Fibroblast of skin of right quadriceps (primary cell): Measurements from ENCODE around the gene PDGFA.

ENCODE experiments used
- DNase-seq: peaks from one replicate; pipeline ENCODE4 v3.0.0-alpha.2; 2013

PDGFA gene

GRCh38 chr7:500521-501420 lies 18.9 kb downstream of the PDGFA start:
- DNase-seq = no peak

DNA sequence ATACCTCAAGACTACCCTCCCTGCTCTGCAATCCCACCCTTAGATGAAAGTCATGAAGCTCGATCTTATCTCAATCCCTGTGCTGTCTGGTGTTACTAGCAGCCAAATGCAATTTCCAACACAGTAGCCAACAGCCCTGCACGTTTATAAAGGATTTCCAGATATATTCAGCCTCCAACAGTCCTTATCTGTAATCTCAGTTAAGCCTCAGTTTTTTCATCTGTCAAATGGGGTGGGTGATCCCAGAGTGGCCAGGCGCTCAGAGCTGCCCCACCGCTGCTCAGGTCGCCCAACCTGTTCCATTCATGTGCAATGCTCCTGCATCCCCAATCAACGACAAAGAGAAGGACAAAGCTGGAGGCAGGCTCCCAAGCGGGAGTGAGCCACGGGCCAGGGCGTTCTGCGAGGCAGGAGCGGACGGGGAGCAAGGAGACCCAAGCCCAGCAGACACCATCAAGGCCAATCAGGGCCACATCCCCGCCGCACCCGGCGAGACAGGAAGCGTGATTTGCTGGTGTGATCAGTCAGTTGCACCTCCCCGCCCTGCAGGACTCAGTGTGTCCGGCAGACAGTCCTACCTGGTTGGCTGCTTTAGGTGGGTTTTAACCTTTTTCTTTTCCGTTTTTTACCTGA lies 19.7 kb downstream of the PDGFA start:
- no peak for DNase-seq

DNA sequence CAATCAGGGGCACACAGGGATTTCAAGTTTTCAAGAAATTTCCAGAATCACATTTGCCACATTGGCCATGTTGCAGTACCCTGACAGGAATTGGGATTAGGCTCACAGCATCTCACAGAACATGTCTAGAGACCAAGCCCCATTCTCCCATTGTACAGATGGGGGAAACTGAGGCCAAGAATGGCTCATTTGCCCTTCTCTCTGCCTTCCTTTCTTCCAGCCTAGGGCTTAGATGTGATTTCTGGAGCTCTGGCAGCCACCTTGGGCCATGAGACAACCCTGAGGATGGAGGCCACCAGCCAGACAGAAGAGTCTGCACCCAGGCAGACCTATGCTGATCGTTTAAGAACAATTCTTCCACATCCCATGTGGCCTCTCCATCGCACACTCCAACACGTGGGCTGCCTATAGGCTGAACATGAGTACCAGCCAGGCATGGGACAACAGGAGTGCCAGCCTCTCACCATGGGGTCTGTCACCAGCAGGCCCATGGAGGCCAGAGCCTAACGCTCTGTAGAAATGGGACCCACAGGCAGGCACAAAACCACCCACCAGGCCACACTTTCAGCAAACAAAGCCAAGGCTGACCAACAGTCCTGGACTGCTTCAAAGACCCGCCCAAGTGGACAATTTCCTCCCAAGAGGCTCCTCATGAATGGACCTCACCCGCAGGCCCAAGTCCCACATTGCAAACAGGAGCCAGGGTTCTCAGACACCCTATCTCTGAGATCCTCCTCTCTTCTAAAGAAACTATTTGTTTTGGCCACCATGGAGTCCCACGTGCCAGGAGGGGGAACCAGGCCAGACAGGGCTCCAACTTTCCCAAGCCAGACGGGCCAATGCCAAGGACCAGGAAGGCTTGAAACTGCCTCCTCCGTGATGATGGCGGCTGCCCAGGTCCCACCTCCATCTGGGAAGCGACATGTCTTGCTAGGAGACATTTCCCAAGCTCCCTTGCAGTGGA lies 20.7 kb downstream of the PDGFA start:
- DNase-seq = no peak

DNA sequence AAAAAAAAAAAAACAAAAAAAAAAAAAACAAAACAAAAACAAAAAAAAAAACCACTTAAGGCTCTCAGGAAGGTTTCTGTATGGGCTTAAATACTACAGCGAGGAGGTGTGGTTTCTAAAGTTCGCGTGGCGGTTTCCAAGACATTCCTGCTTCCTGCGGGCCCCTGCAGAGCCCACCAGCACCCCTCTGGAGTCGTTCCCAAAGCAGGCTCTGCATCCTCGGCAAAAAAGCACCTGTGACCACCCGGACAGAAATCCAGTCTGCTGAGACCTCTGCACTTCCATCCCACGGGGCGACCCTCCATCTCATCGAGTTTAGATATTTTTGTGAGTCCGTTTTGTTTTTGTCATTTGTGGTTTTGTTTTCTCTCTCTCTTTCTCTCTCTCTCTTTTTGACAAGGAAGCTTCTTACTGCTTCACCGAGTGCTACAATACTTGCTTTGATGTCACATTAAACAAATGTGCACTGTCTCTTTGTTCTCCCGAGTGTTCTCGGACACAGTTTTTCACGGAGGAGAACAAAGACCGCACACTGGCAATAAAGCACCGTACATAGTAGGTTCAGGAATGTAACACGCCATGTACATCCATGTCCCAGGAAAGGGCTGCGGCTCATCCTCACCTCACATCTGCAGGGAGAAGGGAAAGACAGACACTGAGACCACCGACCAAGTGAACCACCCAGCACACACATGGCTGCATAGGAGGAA lies 21.5 kb downstream of the PDGFA start:
- no peak for DNase-seq

DNA sequence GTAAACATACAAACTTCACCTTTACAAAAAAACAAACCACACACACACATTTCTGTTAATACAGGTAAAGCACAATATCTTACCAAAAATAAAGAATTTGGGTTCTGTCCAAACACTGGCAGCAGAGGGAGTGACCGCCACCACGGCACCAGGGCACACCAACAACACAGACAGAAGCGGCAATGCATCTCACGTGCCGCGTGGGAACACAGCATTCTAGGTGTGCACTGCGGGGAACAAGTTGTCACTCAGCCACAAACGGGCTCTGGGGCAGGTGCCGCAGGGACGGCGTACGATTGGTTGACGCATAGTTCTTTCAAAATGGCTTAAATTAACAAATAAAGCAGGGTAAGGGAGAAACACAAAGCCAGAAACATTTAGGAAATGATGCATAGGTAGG lies 22.3 kb downstream of the PDGFA start:
- DNase-seq = no peak

DNA sequence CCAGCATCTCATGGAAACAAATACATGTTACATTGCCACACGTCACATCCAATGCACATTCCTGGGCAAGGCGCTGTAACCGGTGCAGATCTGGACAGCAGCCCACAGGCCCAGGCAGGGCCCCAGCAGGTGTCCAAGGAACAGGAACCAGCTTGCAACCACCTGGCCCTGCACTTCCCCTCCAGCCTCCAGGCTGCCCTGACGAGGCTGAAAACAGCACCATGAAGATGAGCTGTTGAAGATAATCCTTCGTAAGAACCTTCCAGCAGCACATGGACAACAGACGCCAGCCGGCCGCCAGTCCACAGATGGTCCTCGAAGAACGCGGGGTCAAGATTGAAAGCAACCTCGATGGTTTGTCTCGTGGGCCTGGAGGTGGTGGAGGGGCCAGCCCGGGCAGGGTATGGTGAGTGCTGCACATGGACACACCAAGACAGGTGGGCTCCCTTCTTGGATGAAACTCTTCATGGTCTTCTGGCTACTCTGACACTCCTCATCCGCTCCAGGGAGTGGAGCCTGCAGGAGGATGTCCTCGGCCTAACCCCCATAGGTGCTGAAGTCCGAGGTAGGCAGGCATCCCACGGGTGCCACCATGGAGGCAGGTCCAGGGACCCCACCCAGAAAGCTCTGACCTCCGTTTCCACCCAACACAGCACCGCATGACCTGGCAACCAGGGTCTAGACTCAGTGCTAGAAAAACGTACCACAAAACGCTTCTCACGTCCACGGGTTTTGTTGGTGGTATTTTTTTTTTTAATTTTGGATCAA lies 22.9 kb downstream of the PDGFA start:
- no peak for DNase-seq

- DNase-seq = no peak
Observed at GRCh38 chr7:495761-496321, 23.8 kb downstream of the PDGFA start.

DNA sequence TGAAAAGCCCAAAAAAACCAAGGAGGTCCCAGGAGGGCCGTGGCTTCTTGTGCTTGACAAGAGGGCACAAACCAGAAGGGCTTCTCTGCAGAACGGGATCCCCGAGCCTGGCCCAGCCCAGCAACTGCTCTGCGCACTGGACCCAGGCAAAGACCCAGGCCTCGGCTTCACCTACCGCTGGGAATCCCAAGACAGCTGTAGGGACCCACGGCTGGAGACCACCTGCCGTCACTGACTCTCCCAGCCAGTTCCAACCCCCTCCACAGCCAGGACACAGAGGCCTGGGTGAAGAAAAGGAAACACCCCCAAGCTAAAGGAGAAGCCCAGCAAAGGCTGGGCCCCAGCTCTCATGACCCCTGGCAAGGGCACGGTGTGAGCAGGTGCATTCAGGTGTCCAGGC lies 24.3 kb downstream of the PDGFA start:
- DNase-seq = no peak

DNA sequence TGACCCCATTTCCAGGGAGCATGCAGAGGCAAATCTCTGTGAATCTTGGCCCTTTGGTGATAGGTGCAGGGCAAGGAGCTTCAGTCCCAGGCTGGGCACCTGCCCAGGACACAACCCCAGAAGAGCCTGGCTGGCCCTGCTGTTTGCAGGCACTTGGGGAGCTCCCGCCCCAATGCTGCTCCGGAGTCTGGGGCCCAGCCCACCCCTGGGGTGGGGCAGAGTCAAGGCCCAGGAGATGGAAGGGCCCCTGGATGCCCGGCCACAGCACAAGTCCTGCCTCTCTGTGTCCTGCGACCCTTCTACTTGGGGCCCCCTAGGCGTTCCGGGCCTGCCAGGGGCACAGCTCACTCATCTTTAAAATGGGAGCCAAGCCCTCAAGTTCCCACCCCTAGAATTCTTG lies 24.7 kb downstream of the PDGFA start:
- DNase-seq = no peak

DNA sequence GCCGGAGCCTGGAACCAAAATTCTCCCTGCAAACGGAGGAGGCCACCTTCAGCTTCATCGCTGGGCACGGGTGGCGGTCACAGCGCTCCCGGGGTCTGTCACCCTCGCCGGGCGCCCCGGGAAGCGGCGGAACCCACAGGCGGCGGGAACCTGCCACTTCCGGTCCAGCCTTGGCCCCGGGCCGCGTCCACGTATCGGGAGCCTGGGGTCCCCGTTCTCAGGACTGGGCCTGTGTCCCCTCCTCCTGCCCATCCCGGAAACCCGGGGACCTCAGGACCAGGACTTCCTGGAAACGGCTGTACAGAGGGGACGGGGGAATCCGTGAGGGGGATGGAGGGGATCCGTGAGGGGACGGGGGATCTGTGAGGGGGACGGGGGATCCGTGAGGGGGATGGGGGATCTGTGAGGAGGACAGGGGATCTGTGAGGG lies 25.4 kb downstream of the PDGFA start:
- DNase-seq = no peak

GRCh38 chr7:493661-494251 lies 25.9 kb downstream of the PDGFA start:
- no peak for DNase-seq

- DNase-seq = no peak
Observed at GRCh38 chr7:492714-493065, 27.0 kb downstream of the PDGFA start.

DNA sequence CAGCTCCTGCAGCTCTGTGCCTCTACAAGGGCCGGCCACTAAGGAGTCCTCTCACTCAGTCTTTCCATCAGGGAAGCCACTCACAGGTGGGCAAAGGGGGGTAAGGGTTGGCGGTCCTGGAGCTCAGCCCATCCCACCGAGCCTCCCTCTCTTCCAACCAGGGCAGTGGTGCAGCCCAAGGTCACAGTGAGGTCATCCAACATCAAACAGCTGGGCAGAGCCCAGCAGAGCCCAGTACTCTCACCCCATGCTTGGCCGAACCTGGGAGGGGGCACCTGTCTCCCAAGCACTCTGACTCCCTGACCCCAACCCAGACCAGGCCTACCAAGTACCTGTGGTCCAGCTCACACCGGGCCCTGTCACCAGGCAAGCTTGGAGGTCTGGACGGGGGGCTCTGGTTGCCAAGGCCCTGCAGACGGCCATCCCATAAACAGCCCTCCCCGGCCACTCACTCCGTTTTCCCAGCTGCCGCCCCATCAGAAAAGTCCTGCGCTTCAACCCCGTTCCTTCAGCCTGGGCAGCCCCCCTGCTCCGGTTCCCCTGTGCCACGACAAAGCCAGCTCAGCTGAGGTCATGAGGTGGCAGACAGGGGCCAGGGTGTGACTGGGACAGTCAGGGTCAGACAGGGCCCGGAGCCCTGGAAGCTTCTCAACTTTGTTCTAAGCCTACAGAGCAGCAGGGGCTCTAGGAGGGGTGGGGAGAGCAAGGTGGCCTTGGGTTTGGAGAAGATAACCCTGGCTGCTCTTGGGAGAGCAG lies 27.5 kb downstream of the PDGFA start:
- no peak for DNase-seq

GRCh38 chr7:491292-491957 lies 28.2 kb downstream of the PDGFA start:
- no peak for DNase-seq

GRCh38 chr7:490461-491291 lies 29.0 kb downstream of the PDGFA start:
- DNase-seq = no peak

DNA sequence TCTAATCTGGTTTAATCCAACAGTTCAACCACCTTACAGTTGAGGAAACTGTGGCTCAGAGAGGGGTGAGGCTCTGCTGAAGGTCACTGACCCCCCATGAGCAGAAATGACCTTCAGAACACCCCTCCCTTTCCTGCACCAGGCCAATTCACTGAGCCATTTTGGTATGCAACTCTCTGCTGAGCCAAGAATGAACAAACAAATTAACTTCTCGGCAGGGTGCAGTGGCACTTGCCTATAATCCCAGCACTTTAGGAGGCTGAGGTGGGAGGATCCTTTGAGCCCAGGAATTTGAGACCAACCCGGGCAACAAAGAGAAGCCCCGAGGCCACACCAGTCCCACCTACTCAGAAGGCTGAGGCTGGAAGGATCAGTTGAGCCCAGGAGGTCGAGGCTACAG lies 29.8 kb downstream of the PDGFA start:
- DNase-seq = no peak

GRCh38 chr7:486216-486743 lies 33.4 kb downstream of the PDGFA start:
- DNase-seq = no peak
